Measurements from ENCODE around the gene IGF2R.

DNA sequence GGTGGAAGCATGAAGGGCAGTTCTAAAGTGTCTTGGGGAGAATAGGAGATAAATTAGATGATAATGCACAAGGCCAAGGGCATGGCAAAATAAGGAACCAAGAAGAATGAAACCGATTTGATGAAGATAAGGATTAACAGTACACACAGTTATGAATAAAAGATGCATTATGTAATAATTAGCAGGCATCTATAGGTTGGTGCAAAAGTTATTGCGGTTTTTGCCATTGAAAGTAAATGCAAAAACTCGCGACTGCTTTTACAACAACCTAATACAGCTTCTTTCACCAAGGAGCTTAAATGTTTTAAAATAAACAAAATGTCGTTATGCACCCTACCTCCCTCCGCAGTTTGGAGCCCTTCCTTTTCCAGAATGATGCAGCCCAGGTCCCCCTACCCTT is 49.1 kb upstream of the IGF2R start:
- TF ChIP-seq, protein P1, sequence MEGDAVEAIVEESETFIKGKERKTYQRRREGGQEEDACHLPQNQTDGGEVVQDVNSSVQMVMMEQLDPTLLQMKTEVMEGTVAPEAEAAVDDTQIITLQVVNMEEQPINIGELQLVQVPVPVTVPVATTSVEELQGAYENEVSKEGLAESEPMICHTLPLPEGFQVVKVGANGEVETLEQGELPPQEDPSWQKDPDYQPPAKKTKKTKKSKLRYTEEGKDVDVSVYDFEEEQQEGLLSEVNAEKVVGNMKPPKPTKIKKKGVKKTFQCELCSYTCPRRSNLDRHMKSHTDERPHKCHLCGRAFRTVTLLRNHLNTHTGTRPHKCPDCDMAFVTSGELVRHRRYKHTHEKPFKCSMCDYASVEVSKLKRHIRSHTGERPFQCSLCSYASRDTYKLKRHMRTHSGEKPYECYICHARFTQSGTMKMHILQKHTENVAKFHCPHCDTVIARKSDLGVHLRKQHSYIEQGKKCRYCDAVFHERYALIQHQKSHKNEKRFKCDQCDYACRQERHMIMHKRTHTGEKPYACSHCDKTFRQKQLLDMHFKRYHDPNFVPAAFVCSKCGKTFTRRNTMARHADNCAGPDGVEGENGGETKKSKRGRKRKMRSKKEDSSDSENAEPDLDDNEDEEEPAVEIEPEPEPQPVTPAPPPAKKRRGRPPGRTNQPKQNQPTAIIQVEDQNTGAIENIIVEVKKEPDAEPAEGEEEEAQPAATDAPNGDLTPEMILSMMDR (IDR thresholded peaks at IDR 0.05): no peak
- TF ChIP-seq POLR2A (IDR thresholded peaks at IDR 0.05) (no peak), POLR2AphosphoS5 (IDR thresholded peaks at IDR 0.05) (no peak)
